NCI-H82 (cell line): ENCODE data around the gene RAB21.
"Not testable (repeated sequence)": the region's sequence is repeated elsewhere in the genome, so short reads cannot be mapped to it uniquely, and the experiment has no call there.

Source experiments
- DNase-seq: peaks from one replicate; lab custom pipeline; 2025; lab: John Stamatoyannopoulos, UW

RAB21 gene

GRCh38 chr12:71752891-71753290 lies 1.8 kb upstream of the RAB21 start:
- DNase-seq = no peak

GRCh38 chr12:71755146-71755892 lies 656 bp downstream of the RAB21 start:
- DNase-seq = peak; percentile 36

- DNase-seq = no peak
Observed at GRCh38 chr12:71756054-71756690, 1.5 kb downstream of the RAB21 start.

GRCh38 chr12:71759941-71760340 lies 5.3 kb downstream of the RAB21 start:
- DNase-seq = no peak

- no peak for DNase-seq
Observed at GRCh38 chr12:71760471-71760870, 5.8 kb downstream of the RAB21 start.

GRCh38 chr12:71761354-71761753 lies 6.7 kb downstream of the RAB21 start:
- not testable (repeated sequence) for DNase-seq

GRCh38 chr12:71763677-71764379 lies 9.2 kb downstream of the RAB21 start:
- no peak for DNase-seq

GRCh38 chr12:71764587-71765321 lies 10.1 kb downstream of the RAB21 start:
- no peak for DNase-seq

GRCh38 chr12:71766202-71766601 lies 11.5 kb downstream of the RAB21 start:
- DNase-seq = no peak

- DNase-seq = no peak
Observed at GRCh38 chr12:71767183-71767582, 12.5 kb downstream of the RAB21 start.

GRCh38 chr12:71768900-71769299 lies 14.2 kb downstream of the RAB21 start:
- DNase-seq = no peak

- no peak for DNase-seq
Observed at GRCh38 chr12:71771069-71771468, 16.4 kb downstream of the RAB21 start.

- DNase-seq = no peak
Observed at GRCh38 chr12:71772735-71773134, 18.1 kb downstream of the RAB21 start.

- DNase-seq = peak; percentile 63
Observed at GRCh38 chr12:71780237-71780822, 25.7 kb downstream of the RAB21 start.

GRCh38 chr12:71782017-71782416 lies 27.4 kb downstream of the RAB21 start:
- no peak for DNase-seq

GRCh38 chr12:71786829-71787228 lies 32.2 kb downstream of the RAB21 start:
- no peak for DNase-seq

- DNase-seq = no peak
Observed at GRCh38 chr12:71787580-71787979, 32.9 kb downstream of the RAB21 start.

GRCh38 chr12:71790331-71790730 lies 35.7 kb downstream of the RAB21 start:
- DNase-seq = no peak

- DNase-seq = no peak
Observed at GRCh38 chr12:71791473-71792150, 36.9 kb downstream of the RAB21 start.

- DNase-seq = no peak
Observed at GRCh38 chr12:71792599-71792998, 37.9 kb downstream of the RAB21 start.

GRCh38 chr12:71795901-71796300 lies 41.2 kb downstream of the RAB21 start:
- DNase-seq = no peak
